Activated CD8-positive, alpha-beta memory T cell treated with anti-CD3 and anti-CD28 coated beads, Interleukin-2, amount 10 ng/mL, durations not matched to agents 7 days and 5 days (primary cell): ENCODE data around the gene RINL. TPM values are rescaled to one million over a fixed set of nuclear protein-coding genes. Genes with fewer than 3 reads are reported as not detected.
A peak's percentile ranks its signal among the peaks of the same experiment; 100 is the strongest.

Source experiments
- ATAC-seq: fragments of 150-1000 bp; cut with Tn5 transposase; one replicate; pipeline ENCODE4 v1.10.0; 2021; ENCODE audit warnings: moderate library complexity
- CTCF ChIA-PET: fragments of 350-600 bp; sonication (Branson Sonifier 250); formaldehyde crosslinking; loops from one replicate; lab custom pipeline; 2021; ENCODE audit warnings: antibody characterized with exemption; lab: Charles Lee
- DNase-seq: peaks from one replicate; pipeline ENCODE4 v3.0.0-alpha.2; 2020
- H3K27ac Mint-ChIP-seq: one replicate; pipeline ENCODE4 v1.8.0; 2021; ENCODE audit warnings: mild to moderate bottlenecking, mixed read lengths
- H3K27me3 Mint-ChIP-seq: one replicate; pipeline ENCODE4 v1.8.0; 2021; ENCODE audit warnings: mixed read lengths
- H3K36me3 Mint-ChIP-seq: one replicate; pipeline ENCODE4 v1.8.0; 2021; ENCODE audit warnings: mild to moderate bottlenecking, mixed read lengths
- H3K4me1 Mint-ChIP-seq: one replicate; pipeline ENCODE4 v1.8.0; 2021; ENCODE audit warnings: mixed read lengths
- H3K4me3 Mint-ChIP-seq: one replicate; pipeline ENCODE4 v1.8.0; 2021; ENCODE audit warnings: mild to moderate bottlenecking, moderate library complexity, mixed read lengths
- H3K9me3 Mint-ChIP-seq: one replicate; pipeline ENCODE4 v1.8.0; 2022; ENCODE audit warnings: low read depth, mixed read lengths
- total RNA-seq, 2 experiments: library from RNA; stranded (reverse); gene quantifications; one replicate each; pipeline ENCODE4 v1.2.3, GENCODE V29; 2021

Gene RINL
- 10 to 100 TPM; 80.1 to 81.0 TPM for total RNA-seq

- Mint-ChIP-seq H3K4me1 (peaks cover 35% of the 10 kb centered on the region), H3K36me3 (peaks cover 13% of the 10 kb centered on the region), H3K4me3 (peak within 1 kb of the TSS; percentile 91), H3K27me3 (no peaks in the 10 kb centered on the region), H3K9me3 (no peaks in the 10 kb centered on the region), H3K27ac (peak within 1 kb of the TSS; percentile 98)
- ATAC-seq (peak; percentile 93), DNase-seq (peak; percentile 85)
- CTCF ChIA-PET = interaction anchor here (0.8 to 5.4 kb wide), 19 partner anchors 9 to 475 kb away, joined by 3 to 55 read pairs (median 5); partner anchors contain the start of genes ECH1, EIF3K, FAM98C and HNRNPL
These were observed at the start of gene RINL for GRCh38 chr19:38877781-38878574. Gene RINL (minus strand): TSS chr19:38878275. CDS start chr19:38876742, 1,533 bp downstream.

GRCh38 chr19:38924388-38924787 is 46.3 kb upstream of the RINL start:
- DNase-seq (peak; percentile 48), ATAC-seq (peak; percentile 41)
- no peak overlapping the region for H3K4me3 Mint-ChIP-seq
- no peaks in the 10 kb centered on the region for H3K9me3 Mint-ChIP-seq
- CTCF ChIA-PET = interaction anchor here (1.2 to 1.3 kb wide), 2 partner anchors 37 to 189 kb away, joined by 3 read pairs; no protein-coding TSS in a partner anchor
- peaks cover 25% of the 10 kb centered on the region for H3K36me3 Mint-ChIP-seq
- H3K4me1 Mint-ChIP-seq = peaks cover 36% of the 10 kb centered on the region
- H3K27me3 Mint-ChIP-seq = no peaks in the 10 kb centered on the region
- peak overlapping the region; percentile 79 for H3K27ac Mint-ChIP-seq

- DNase-seq (no peak), ATAC-seq (no peak)
- Mint-ChIP-seq H3K36me3 (peaks cover 22% of the 10 kb centered on the region), H3K27me3 (no peaks in the 10 kb centered on the region), H3K9me3 (no peaks in the 10 kb centered on the region), H3K4me3 (no peak overlapping the region), H3K27ac (no peak overlapping the region), H3K4me1 (peaks cover 18% of the 10 kb centered on the region)
- CTCF ChIA-PET = no interaction called here
These were observed 44.4 kb upstream of the RINL start for GRCh38 chr19:38922482-38922881.

GRCh38 chr19:38921420-38922274 is 43.6 kb upstream of the RINL start:
- no peak for DNase-seq
- ATAC-seq = no peak
- CTCF ChIA-PET = interaction anchor here (1.4 kb wide), 1 partner anchor 9 kb away, joined by 6 read pairs; the partner anchor contains the start of genes MRPS12 and SARS2
- Mint-ChIP-seq H3K27ac (no peak overlapping the region), H3K4me3 (no peak overlapping the region), H3K27me3 (no peaks in the 10 kb centered on the region), H3K9me3 (no peaks in the 10 kb centered on the region), H3K36me3 (peaks cover 22% of the 10 kb centered on the region), H3K4me1 (peaks cover 18% of the 10 kb centered on the region)

GRCh38 chr19:38920602-38921419 is 42.7 kb upstream of the RINL start:
- no peak overlapping the region for H3K4me3 Mint-ChIP-seq
- ATAC-seq (no peak), DNase-seq (no peak)
- CTCF ChIA-PET = interaction anchor here (1.4 kb wide), 2 partner anchors 10 kb away, joined by 3 to 6 read pairs; partner anchors contain the start of genes MRPS12 and SARS2
- no peaks in the 10 kb centered on the region for H3K9me3 Mint-ChIP-seq
- H3K27ac Mint-ChIP-seq = no peak overlapping the region
- H3K36me3 Mint-ChIP-seq = peaks cover 22% of the 10 kb centered on the region
- H3K27me3 Mint-ChIP-seq = no peaks in the 10 kb centered on the region
- H3K4me1 Mint-ChIP-seq = peaks cover 12% of the 10 kb centered on the region

- H3K4me1 Mint-ChIP-seq = peaks cover 9% of the 10 kb centered on the region
- H3K4me3 Mint-ChIP-seq = no peak overlapping the region
- CTCF ChIA-PET = interaction anchor here (1.4 kb wide), 1 partner anchor 10 kb away, joined by 3 read pairs; the partner anchor contains the start of genes MRPS12 and SARS2
- no peaks in the 10 kb centered on the region for H3K9me3 Mint-ChIP-seq
- no peak overlapping the region for H3K27ac Mint-ChIP-seq
- H3K36me3 Mint-ChIP-seq = peaks cover 18% of the 10 kb centered on the region
- ATAC-seq = no peak
- DNase-seq = no peak
- H3K27me3 Mint-ChIP-seq = no peaks in the 10 kb centered on the region
These were observed 41.9 kb upstream of the RINL start for GRCh38 chr19:38919837-38920601.

- H3K4me1 Mint-ChIP-seq = no peaks in the 10 kb centered on the region
- peaks cover 11% of the 10 kb centered on the region for H3K36me3 Mint-ChIP-seq
- no peak for ATAC-seq
- no peak overlapping the region for H3K4me3 Mint-ChIP-seq
- no peak overlapping the region for H3K27ac Mint-ChIP-seq
- no peaks in the 10 kb centered on the region for H3K27me3 Mint-ChIP-seq
- no peak for DNase-seq
- CTCF ChIA-PET = interaction anchor here (0.5 kb wide), 1 partner anchor 294 kb away, joined by 3 read pairs; no protein-coding TSS in a partner anchor
- no peaks in the 10 kb centered on the region for H3K9me3 Mint-ChIP-seq
These were observed 40.5 kb upstream of the RINL start for GRCh38 chr19:38918526-38918925.

- DNase-seq (no peak), ATAC-seq (no peak)
- no peak overlapping the region for H3K4me3 Mint-ChIP-seq
- no peak overlapping the region for H3K27ac Mint-ChIP-seq
- H3K36me3 Mint-ChIP-seq = peaks cover 11% of the 10 kb centered on the region
- peaks cover 2% of the 10 kb centered on the region for H3K4me1 Mint-ChIP-seq
- CTCF ChIA-PET = no interaction called here
- no peaks in the 10 kb centered on the region for H3K27me3 Mint-ChIP-seq
- H3K9me3 Mint-ChIP-seq = no peaks in the 10 kb centered on the region
These were observed 39.9 kb upstream of the RINL start for GRCh38 chr19:38917921-38918491.

- H3K9me3 Mint-ChIP-seq = no peaks in the 10 kb centered on the region
- DNase-seq = no peak
- CTCF ChIA-PET = no interaction called here
- H3K4me3 Mint-ChIP-seq = no peak overlapping the region
- H3K4me1 Mint-ChIP-seq = peaks cover 7% of the 10 kb centered on the region
- ATAC-seq = no peak
- H3K27ac Mint-ChIP-seq = no peak overlapping the region
- H3K27me3 Mint-ChIP-seq = no peaks in the 10 kb centered on the region
- H3K36me3 Mint-ChIP-seq = peaks cover 10% of the 10 kb centered on the region
These were observed 39.4 kb upstream of the RINL start for GRCh38 chr19:38917516-38917915.

- H3K4me3 Mint-ChIP-seq = no peak overlapping the region
- no peaks in the 10 kb centered on the region for H3K27me3 Mint-ChIP-seq
- H3K9me3 Mint-ChIP-seq = no peaks in the 10 kb centered on the region
- no peak overlapping the region for H3K27ac Mint-ChIP-seq
- peaks cover 9% of the 10 kb centered on the region for H3K4me1 Mint-ChIP-seq
- CTCF ChIA-PET = interaction anchor here (1.3 kb wide), 1 partner anchor 14 kb away, joined by 3 read pairs; no protein-coding TSS in a partner anchor
- no peaks in the 10 kb centered on the region for H3K36me3 Mint-ChIP-seq
- ATAC-seq = no peak
- DNase-seq = no peak
These were observed 37.5 kb upstream of the RINL start for GRCh38 chr19:38915329-38916321.

- Mint-ChIP-seq H3K27me3 (no peaks in the 10 kb centered on the region), H3K4me3 (no peak overlapping the region), H3K36me3 (peaks cover 6% of the 10 kb centered on the region), H3K27ac (no peak overlapping the region), H3K4me1 (peaks cover 9% of the 10 kb centered on the region), H3K9me3 (no peaks in the 10 kb centered on the region)
- DNase-seq (no peak), ATAC-seq (no peak)
- CTCF ChIA-PET = interaction anchor here (1.0 to 1.6 kb wide), 5 partner anchors 10 to 28 kb away, joined by 3 to 7 read pairs (median 3); partner anchors contain the start of genes MRPS12, NFKBIB and SARS2
These were observed 35.9 kb upstream of the RINL start for GRCh38 chr19:38913958-38914357.
